Caco-2 (cell line): Measurements from ENCODE around the gene RBBP4. TPM values are rescaled to one million over a fixed set of nuclear protein-coding genes. Genes with fewer than 3 reads are reported as not detected.

ENCODE experiments used
- Bru-seq: library from RNA; stranded (reverse); fragments of 400-500 nt; gene quantifications from one replicate; lab custom pipeline; 2021; lab: Mats Ljungman, UMichigan
- BruChase-seq, 2 experiments: library from RNA; stranded (reverse); fragments of 400-500 nt; gene quantifications; one replicate each; lab custom pipeline; 2021; lab: Mats Ljungman, UMichigan
- BruUV-seq: library from RNA; stranded (reverse); fragments of 400-500 nt; replicated peaks from 2 replicates; lab custom pipeline; 2021; lab: Mats Ljungman, UMichigan
- CTCF ChIA-PET: fragments of 300-600 bp; sonication (Branson Sonifier 250); formaldehyde crosslinking; loops from one replicate; lab custom pipeline; 2022; ENCODE audit warnings: antibody characterized with exemption; lab: Charles Lee
- POLR2A ChIA-PET: fragments of 300-600 bp; sonication (Branson Sonifier 250); formaldehyde crosslinking; loops from one replicate; lab custom pipeline; 2022; ENCODE audit warnings: antibody characterized with exemption; lab: Charles Lee
- DNase-seq, 2 experiments: peaks; one replicate each; pipeline versions ENCODE4 v3.0.0 to v3.0.0-alpha.2; 2020 to 2022
- H3K27me3 ChIP-seq: replicated peaks from 2 replicates; pipeline ENCODE4 v1.6.0; 2011; ENCODE audit warnings: low read length; ENCODE audit not compliant: control insufficient read depth, insufficient read depth
- H3K36me3 ChIP-seq: 2 replicates; pipeline ENCODE4 v1.5.1; 2011; ENCODE audit warnings: low read length; ENCODE audit not compliant: control insufficient read depth, insufficient read depth
- H3K4me1 ChIP-seq: fragments of 250-450 bp; sonication (Bioruptor Pico); 2 replicates; pipeline ENCODE4 v1.5.1; 2020; ENCODE audit warnings: mild to moderate bottlenecking
- H3K4me3 ChIP-seq: 2 replicates; pipeline ENCODE4 v1.5.1; 2011; ENCODE audit warnings: low read depth, mild to moderate bottlenecking, control low read depth, low read length
- H3K9me3 ChIP-seq: fragments of 250-450 bp; sonication (Bioruptor Pico); 2 replicates; pipeline ENCODE4 v1.5.1; 2020; ENCODE audit warnings: mild to moderate bottlenecking, moderate library complexity
- H3K27ac Mint-ChIP-seq: one replicate; pipeline ENCODE4 v1.8.0; 2022; ENCODE audit warnings: mixed read lengths; ENCODE audit not compliant: unreplicated experiment
- H3K27me3 Mint-ChIP-seq: one replicate; pipeline ENCODE4 v1.8.0; 2022; ENCODE audit warnings: mixed read lengths; ENCODE audit not compliant: insufficient read depth, unreplicated experiment
- H3K36me3 Mint-ChIP-seq: one replicate; pipeline ENCODE4 v1.8.0; 2022; ENCODE audit warnings: mild to moderate bottlenecking, mixed read lengths; ENCODE audit not compliant: insufficient read depth, unreplicated experiment
- H3K4me1 Mint-ChIP-seq: one replicate; pipeline ENCODE4 v1.8.0; 2022; ENCODE audit warnings: low read depth, mixed read lengths; ENCODE audit not compliant: unreplicated experiment
- H3K4me3 Mint-ChIP-seq: one replicate; pipeline ENCODE4 v1.8.0; 2022; ENCODE audit warnings: mild to moderate bottlenecking, moderate library complexity, mixed read lengths; ENCODE audit not compliant: unreplicated experiment
- H3K9me3 Mint-ChIP-seq: one replicate; pipeline ENCODE4 v1.8.0; 2022; ENCODE audit warnings: mixed read lengths; ENCODE audit not compliant: unreplicated experiment
- CTCF ChIP-seq, 2 experiments: fragments of 200-600 bp in 1 of 2; IDR thresholded peaks; 1 replicate in 1 of 2; 2 replicates in 1 of 2; pipeline versions ENCODE4 v1.5.1 to v1.8.0; 2011 to 2022; ENCODE audit warnings: antibody characterized with exemption in 1 of 2, control low read depth in 1 of 2, inconsistent platforms in 1 of 2, low read depth in 1 of 2, low read length in 1 of 2, mild to moderate bottlenecking in 1 of 2, moderate library complexity in 1 of 2; ENCODE audit not compliant: insufficient read depth in 1 of 2, severe bottlenecking in 1 of 2, unreplicated experiment in 1 of 2
- intact Hi-C: fragments of 100-400 bp; cut with micrococcal nuclease; formaldehyde crosslinking; loops from one replicate; pipeline ENCODE4 v1.10.0; 2022; ENCODE audit not compliant: unreplicated experiment
- long read RNA-seq: library from polyadenylated mRNA; stranded (forward); transcript quantifications from one replicate; pipeline ENCODE4 v2.0.0, GENCODE V29; 2022
- total RNA-seq: library from RNA; stranded (reverse); gene quantifications from 2 replicates; pipeline ENCODE4 v1.2.3, GENCODE V29; 2022

RBBP4 gene
- total RNA-seq, result 175 and 179 TPM in 2 replicates
- percentile 88 among the genes with signal in this experiment for Bru-seq, nascent RNA
- percentile 91 among the genes with signal in this experiment for BruChase-seq, experiment 1, labeled RNA remaining after a 2-hour chase
- percentile 96 among the genes with signal in this experiment for BruChase-seq, experiment 2, labeled RNA remaining after a 6-hour chase
- long read RNA-seq, full-length matches to known transcripts, result 153 of 173 reads
- long read RNA-seq, partial matches to known transcripts, result 5 of 173 reads
- long read RNA-seq, other reads (novel, unspliced or antisense), result 15 of 173 reads

GRCh38 chr1:32650752-32651460 is at the start of gene RBBP4:
RBBP4 (plus strand) TSS chr1:32651208; CDS start chr1:32651307, 99 bp downstream.
- Mint-ChIP-seq H3K4me3 (peak within 1 kb of the TSS; percentile 83), H3K36me3 (peaks cover 46% of the 10 kb centered on the region), H3K27ac (peak within 1 kb of the TSS; percentile 92), H3K27me3 (no peaks in the 10 kb centered on the region), H3K4me1 (no peaks in the 10 kb centered on the region), H3K9me3 (no peaks in the 10 kb centered on the region)
- ChIA-PET POLR2A (interaction anchor here (0.5 to 1.2 kb wide), 5 partner anchors 9 to 506 kb away, joined by 4 to 10 read pairs (median 5); partner anchors contain the start of genes BSDC1 and MARCKSL1), CTCF (interaction anchor here (0.7 to 0.9 kb wide), 2 partner anchors 253 to 300 kb away, joined by 3 read pairs; no protein-coding TSS in a partner anchor)
- peak; percentile 94 to 97 for DNase-seq
- TF ChIP-seq CTCF (IDR thresholded peaks at IDR 0.05; ENCODE audit: insufficient read depth in 1 of 2, low read depth in 1 of 2, low read length in 1 of 2, severe bottlenecking in 1 of 2, unreplicated experiment in 1 of 2), result no peak
- peak within 1 kb of the TSS; percentile 80 for H3K4me3 ChIP-seq
- no TSS peak for BruUV-seq
- no peaks in the 10 kb centered on the region for H3K9me3 ChIP-seq
- H3K4me1 ChIP-seq, result 0 out of 2 replicates have a peak, but pooled peaks cover 7% of the 10 kb centered on the region
- intact Hi-C loops, result no loop called here
- H3K27me3 ChIP-seq, result no peaks in the 10 kb centered on the region
- H3K36me3 ChIP-seq, result no peaks in the 10 kb centered on the region; the same call in 1 of the 2 replicates

- Histone ChIP-seq H3K4me1 (no peaks in the 10 kb centered on the region), H3K27me3 (no peaks in the 10 kb centered on the region), H3K36me3 (no peaks in the 10 kb centered on the region), H3K4me3 (no peak overlapping the region), H3K9me3 (no peaks in the 10 kb centered on the region)
- H3K27ac Mint-ChIP-seq, result no peak overlapping the region
- no peaks in the 10 kb centered on the region for H3K4me1 Mint-ChIP-seq
- no peaks in the 10 kb centered on the region for H3K27me3 Mint-ChIP-seq
- no peak for DNase-seq
- no peak for TF ChIP-seq CTCF (IDR thresholded peaks at IDR 0.05; ENCODE audit: insufficient read depth in 1 of 2, low read depth in 1 of 2, low read length in 1 of 2, severe bottlenecking in 1 of 2, unreplicated experiment in 1 of 2)
- ChIA-PET POLR2A (no interaction called here), CTCF (no interaction called here)
- intact Hi-C loops, result no loop called here
- BruUV-seq, result no TSS peak
- H3K36me3 Mint-ChIP-seq, result no peaks in the 10 kb centered on the region
- H3K9me3 Mint-ChIP-seq, result no peaks in the 10 kb centered on the region
- H3K4me3 Mint-ChIP-seq, result no peak overlapping the region
Observed at GRCh38 chr1:32605711-32606424, 45.1 kb upstream of the RBBP4 start.
